HG03196 (cell line): ENCODE results near the gene MBD3L5.
"Not testable (repeated sequence)": the region's sequence is repeated elsewhere in the genome, so short reads cannot be mapped to it uniquely, and the experiment has no call there.

Source experiments
- ATAC-seq: cut with Tn5 transposase; IDR thresholded peaks from one replicate; pipeline ENCODE4 v1.9.1; 2021; ENCODE audit not compliant: unreplicated experiment

MBD3L5 gene

DNA sequence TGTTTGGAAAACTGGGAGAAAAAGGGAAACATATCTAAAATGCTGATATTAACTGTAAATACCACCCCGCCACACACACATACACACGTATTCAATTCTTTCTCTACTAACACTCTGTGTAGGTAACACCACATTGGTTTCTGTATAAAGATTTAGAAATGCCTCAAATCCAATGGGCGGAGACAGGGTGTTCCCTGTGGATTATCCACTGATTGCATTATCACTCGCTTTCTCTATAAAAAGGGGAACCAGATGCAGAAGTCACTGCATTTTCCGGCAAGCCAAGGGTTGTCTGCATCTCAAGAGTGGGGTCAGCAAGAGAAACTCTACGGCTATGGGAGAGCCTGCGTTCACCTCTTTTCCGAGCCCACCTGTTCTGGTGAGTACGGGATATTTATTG, at the start of gene MBD3L5:
TSS of gene MBD3L5 (plus strand) at position 301 of the 400 bp plus-strand sequence. CDS start at position 335, 34 bp downstream.
- ATAC-seq, result not testable (repeated sequence)

DNA sequence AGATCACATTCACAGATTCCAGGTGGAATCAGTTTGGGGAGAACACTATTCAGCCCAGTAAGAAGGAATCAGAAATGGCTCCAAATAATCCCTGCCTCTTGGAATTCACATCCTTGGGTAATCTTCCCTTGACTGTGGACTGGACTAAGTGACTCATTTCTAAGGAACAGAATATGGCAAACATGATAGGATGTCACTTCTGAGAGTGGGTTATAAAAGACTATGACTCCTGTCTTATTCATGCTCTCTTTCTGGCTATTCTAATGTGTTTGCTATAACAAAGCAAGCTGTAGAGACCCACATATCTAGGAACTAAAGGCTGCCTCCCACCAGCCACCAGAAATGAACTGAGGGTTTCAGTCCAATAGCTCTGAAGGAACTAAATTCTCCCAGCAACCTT, 46.9 kb upstream of the MBD3L5 start:
- ATAC-seq, result no peak

DNA sequence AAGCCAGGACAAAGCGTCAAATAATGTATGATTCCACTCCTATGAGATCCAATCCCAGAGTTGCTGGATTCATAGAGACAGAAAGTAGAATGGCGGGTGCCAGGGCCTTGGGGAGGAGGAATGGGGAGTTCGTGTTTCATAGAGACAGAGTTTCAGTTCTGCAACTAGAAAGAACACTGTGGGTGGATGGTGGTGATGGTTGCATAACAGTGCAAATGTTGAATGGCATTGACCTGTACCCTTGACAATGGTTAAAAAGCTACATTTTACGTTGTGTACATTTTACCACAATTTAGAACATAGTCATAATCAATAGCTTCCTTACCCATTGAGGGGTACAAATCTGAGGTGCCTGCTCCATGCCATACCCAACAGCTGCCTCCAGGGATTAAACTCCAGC, 42.5 kb upstream of the MBD3L5 start:
- no peak for ATAC-seq

DNA sequence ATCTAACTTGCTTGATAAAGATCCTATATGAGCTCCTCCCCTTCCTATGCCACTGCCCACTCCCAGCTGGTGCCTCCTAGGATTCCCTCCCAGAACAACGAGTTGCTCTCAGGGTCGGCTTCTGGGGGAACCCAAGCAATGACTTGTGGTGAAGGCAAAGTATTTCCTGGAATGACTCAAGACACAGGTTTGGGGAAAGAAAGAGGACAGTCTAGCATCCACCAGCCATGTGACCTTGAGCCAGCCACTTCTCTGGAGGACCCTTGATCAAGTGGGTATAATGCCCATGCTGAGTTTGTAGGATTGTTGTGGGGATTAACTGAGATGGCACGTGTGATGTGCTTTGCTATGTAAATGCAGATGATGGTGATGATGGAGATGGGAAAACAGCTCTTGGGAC, 42.1 kb upstream of the MBD3L5 start:
- no peak for ATAC-seq

DNA sequence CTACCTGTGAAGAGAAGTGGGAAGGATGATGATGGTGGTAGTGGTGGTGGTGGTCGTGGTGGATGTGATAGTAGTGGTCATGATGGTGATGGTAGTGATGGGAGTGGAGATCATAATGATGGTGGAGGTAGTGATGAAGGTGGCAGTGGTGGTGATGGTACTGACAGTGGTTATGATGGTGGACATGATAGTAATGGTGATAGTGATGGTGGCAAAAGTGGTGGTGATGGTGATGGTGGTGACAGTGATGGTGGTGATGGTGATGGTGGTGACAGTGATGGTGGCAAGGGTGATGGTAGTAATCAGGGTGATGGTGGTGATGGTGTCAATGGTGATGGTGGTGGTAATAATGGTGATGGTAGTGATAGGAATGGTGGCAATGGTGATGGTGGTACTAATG, 35.3 kb upstream of the MBD3L5 start:
- no peak for ATAC-seq

DNA sequence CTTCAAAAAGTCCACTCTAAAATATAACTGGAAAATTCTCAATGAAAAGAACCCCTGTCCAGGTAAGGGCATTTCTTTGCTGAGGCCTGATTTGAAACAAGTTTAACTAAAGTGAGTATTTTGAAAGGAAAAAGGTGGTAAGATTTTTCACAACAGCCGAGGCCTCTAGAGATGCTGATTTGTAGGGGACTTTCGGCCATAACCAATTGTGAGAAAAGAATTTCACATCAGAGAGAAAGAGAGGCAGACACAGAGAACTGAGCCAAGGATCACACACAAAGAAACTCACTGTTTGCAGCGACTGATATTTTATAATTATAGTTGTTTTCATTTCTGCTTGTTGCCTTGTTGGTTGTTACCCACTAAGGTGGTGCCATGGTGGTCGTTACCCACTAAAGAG, 33.6 kb upstream of the MBD3L5 start:
- no peak for ATAC-seq

DNA sequence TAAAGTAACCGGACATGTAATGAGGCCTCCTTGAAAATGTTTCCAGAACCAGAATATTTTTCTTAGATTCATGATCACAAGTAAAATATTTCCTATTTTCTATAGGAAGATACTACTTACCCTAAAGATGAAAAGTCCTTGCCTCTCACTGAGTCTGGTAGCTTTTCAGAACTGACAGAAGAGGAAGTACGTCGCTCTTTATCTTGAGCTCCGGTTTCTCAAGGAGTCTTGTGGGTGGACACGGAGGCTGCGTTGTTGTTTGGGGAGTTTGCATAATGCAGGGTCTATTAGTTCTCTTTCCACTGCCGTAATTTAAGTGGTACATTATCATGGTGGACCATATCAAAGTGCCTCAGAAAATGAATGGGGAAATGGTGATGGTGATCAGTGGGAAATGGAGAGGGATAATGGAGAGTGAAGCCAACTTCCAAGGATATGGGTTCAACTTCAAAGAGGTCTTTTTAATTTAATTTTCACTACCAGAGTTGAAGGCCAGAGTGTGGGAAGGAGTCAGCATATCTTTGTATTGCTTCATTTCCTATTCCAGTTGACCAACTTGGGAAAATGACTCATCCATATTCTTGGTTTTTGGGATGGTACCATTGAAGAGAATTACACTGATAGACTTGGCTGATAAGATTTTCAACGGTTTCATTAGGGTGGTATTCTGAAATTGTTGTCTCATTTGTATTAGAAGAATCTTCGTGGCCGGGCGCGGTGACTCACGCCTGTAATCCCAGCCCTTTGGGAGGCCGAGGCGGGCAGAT, 32.5 kb upstream of the MBD3L5 start:
- no peak for ATAC-seq

DNA sequence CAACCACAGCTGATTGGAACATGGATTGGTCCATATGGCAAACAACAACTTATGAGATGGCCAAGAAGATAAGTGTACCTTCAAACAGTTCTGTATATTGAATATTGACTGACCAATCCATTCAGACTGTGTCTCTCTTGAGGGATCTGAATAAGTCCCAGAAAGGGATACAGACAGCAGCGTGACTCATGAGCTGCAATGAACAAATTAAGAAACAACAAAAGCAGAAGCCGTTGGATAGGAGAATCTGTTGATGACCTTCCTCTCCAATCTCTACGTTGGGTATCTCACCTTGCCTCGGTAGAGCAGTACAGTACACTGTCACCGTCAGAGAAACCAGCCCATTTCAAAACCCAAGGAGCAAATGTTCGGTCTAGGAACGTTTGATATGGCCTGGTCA, 30.4 kb upstream of the MBD3L5 start:
- no peak for ATAC-seq

DNA sequence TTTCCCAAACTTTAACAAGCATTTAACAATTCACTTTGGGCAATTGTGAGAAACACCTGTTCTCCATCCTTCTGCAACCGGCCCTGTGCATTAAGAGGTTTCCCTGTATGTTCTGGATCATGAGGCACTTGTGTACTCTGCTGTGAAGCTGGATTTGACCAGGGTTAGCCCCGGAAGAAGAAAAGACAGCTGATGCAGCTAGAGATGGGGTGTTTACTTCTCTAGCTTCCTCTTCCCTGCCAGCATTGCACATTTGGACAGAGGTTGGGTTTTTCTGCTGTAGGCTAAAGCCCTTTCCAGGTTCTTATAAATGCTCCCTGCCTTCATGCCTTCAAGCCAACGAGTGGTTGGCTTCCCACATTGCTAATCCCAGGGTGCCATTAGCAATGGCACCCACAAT, 30.0 kb upstream of the MBD3L5 start:
- ATAC-seq, result no peak

DNA sequence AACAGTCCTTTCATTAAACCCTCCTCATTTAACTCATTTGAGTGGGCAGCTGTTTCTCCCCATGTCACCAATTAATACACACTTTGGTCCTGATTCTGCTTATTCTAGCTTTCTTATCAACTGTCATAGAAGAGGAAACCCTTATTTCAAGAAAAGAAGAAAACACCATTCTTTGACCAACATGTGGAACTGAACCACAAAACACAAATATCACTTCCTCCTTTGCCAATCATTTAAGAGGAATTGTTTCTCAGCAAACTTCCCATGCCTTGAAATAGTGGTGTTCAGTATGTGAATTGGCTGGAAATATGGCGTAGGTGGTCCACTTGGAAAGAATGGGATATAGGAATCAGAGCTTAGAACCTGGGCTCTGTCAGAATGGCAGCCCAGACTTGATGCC, 29.6 kb upstream of the MBD3L5 start:
- no peak for ATAC-seq

DNA sequence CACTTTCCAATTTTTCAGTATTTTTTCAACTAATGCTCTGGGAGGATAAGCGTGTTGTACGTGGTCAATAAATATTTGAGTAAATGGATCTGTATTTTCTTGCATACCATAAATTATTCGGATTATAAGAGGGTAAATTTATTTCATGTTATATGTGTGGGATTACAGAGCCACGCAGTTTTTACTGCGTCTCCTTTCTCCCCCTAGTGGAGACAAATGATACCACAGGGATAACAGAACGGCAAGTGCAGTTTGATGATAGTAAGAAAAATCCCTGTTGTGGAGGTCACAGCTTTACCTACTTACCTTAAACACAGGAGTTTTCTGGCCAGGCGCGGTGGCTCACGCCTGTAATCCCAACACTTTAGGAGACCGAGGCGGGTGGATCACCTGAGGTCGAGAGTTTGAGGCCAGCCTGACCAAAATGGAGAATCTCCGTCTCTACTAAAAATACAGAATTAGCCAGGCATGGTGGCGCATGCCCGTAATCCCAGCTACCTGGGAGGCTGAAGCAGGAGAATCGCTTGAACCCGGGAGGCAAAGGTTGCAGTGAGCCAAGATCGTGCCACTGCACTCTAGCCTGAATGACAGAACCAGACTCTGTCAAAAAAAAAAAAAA, 26.0 kb upstream of the MBD3L5 start:
- ATAC-seq, result no peak

DNA sequence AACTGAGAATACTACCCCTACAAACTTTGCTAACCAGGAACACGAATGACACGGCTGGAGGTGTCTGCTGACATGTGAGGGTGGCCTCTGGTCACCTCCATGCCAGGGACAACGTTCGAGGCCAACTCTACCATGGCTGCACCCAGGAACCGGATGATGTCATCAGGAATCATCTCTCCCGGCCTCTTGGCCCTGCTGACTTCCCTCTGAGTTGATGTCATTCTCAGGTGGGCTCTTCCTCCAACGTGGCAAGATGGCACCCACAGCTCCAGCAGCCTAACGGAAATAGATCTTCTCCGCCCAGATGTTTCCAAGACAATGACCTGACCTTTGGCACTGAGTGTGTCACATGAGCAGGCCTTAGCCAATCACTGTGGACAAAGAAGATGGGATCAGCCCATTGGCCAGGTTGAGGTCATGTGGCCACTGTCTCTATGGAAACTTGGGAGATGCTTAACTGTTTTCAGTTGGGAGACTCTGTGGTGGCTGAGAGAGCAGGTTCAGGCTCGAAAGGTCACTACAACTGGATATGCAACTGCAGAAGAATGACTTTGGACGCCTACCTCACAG, 24.2 kb upstream of the MBD3L5 start:
- ATAC-seq, result no peak

DNA sequence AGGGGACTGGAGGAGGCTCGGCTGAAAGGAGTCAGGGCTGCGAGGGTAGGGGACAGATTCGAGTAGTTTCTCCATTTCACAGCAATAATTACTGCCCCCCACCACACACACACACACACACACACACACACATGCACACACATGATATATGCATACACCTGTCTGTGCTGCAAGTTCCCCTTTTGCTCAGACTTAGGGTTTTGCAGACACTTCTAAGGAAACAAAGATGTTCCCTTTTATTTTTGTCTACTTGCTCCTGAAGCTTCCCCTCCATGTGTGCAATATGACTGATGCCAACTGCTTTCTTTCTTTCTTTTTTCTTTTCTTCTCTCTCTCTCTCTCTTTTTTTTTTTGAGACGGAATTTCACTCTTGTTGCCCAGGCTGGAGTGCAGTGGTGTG, 22.5 kb upstream of the MBD3L5 start:
- ATAC-seq, result no peak

DNA sequence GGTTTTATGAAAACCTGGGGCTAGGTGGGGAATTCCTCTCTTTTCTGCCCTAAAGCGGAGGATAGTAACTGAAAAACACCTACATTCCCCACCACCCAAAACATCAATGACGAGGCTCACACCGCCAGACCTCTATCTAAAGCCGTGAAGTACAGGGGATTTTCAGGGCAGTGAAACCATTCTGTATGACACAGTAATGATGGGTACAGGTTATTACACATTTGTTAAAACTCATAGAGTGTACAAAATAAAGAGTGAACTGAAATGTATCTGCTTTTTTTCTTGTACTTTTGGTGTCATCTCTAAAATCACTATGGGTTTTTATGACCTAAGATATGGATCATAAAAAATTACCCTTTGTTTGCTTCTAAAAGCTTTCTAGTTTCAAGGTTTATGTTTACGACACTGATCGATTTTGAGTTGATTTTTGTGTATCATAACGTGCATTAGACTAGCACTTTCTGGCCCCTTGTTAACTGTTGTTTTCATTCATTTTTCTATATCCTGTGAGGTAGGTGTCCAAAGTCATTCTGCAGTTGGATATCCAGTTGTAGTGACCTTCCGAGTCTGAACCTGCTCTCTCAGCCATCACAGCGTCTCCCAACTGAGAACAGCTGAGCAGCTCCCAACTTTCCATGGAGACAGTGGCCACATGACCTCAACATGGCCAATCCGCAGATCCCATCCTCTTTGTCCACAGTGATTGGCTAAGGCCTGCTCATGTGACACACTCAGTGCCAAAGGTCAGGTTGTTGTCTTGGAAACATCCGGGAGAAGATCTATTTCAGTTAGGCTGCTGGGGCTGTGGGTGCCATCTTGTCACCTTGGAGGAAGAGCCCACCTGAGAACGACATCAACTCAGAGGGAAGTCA, 19.4 kb upstream of the MBD3L5 start:
- ATAC-seq, result no peak

DNA sequence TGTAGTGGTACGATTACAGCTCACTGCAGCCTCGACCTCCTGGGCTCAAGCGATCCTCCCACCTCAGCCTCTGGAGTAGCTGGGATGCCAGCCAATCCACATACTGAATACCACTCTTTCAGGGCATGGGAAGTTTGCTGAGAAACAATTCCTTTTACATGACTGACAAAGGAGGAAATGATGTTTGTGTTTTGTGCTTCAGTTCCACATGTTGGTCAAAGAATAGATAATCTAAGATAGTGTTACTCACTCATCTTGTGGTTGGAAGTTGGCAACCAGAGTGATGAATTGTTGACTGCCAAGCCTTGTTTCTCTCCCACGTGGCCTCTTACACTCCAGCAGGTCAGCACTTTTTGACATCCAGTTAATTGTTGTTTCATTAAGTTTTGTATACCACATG, 16.7 kb upstream of the MBD3L5 start:
- no peak for ATAC-seq

DNA sequence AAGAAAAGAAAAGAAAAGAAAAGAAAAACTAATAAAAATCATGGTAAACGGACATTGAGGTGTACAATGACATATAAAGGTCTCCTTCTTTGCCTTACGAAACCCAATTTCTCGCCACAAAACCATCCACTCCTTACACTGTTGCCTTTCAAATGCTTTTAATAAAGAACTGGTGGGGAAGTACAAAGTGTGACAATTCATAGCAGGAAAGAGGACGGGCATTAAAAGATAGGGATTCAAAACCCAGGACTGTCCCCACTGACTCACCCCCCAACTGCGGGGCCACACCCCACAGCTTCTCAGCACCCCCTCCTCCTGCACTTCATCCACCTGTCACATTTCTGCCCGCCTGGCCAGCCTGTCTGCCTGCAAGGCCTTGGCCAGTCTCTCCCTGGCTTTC, 11.6 kb upstream of the MBD3L5 start:
- ATAC-seq, result no peak

DNA sequence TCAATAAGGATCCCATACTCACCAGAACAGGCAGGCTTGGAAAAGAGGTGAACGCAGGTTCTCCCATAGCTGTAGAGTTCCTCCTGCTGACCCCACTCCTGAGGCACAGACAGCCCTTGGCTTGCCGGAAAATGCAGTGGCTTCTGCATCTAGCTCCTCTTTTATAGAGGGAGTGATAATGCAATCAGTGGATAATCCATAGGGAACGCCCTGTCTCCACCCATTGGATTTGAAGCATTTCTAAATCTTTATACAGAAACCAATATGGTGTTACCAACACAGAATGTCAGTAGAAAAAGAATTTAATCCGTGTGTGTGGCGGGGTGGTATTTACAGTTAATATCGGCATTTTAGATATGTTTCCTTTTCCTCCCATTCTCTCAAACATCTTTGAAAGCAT, 9.0 kb upstream of the MBD3L5 start, which contains the start of gene MBD3L2B:
TSS of gene MBD3L2B (minus strand) at position 101 of the 400 bp plus-strand sequence. CDS start at position 67, 34 bp downstream.
- ATAC-seq, result not testable (repeated sequence)

DNA sequence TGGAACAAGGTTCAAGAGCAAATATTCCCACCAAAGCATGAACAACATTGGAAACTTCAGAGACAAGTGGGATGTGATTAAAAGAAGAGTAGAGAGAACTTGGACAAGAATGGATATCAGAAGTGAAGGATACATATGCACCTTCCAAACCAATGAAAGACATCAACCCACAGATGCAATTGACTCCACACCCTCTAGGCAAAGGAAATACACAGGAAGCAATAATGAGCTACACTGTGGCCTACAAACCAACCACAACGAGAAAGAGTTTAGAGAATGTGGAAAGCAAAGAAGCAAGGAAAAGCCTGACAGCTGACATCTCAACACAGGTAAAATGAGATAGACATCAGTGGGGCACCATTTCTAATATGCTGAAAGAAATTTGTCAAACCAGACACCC, 1.6 kb upstream of the MBD3L5 start:
- not testable (repeated sequence) for ATAC-seq

DNA sequence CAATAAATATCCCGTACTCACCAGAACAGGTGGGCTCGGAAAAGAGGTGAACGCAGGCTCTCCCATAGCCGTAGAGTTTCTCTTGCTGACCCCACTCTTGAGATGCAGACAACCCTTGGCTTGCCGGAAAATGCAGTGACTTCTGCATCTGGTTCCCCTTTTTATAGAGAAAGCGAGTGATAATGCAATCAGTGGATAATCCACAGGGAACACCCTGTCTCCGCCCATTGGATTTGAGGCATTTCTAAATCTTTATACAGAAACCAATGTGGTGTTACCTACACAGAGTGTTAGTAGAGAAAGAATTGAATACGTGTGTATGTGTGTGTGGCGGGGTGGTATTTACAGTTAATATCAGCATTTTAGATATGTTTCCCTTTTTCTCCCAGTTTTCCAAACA, 9.7 kb downstream of the MBD3L5 start, which contains the start of gene MBD3L4:
TSS of gene MBD3L4 (minus strand) at position 101 of the 400 bp plus-strand sequence. CDS start at position 66, 35 bp downstream.
- ATAC-seq, result not testable (repeated sequence)

DNA sequence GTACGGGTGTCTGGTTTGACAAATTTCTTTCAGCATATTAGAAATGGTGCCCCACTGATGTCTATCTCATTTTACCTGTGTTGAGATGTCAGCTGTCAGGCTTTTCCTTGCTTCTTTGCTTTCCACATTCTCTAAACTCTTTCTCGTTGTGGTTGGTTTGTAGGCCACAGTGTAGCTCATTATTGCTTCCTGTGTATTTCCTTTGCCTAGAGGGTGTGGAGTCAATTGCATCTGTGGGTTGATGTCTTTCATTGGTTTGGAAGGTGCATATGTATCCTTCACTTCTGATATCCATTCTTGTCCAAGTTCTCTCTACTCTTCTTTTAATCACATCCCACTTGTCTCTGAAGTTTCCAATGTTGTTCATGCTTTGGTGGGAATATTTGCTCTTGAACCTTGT, 11.2 kb downstream of the MBD3L5 start:
- ATAC-seq, result not testable (repeated sequence)

DNA sequence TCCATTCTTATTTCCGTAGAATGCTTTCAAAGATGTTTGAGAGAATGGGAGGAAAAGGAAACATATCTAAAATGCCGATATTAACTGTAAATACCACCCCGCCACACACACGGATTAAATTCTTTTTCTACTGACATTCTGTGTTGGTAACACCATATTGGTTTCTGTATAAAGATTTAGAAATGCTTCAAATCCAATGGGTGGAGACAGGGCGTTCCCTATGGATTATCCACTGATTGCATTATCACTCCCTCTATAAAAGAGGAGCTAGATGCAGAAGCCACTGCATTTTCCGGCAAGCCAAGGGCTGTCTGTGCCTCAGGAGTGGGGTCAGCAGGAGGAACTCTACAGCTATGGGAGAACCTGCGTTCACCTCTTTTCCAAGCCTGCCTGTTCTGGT, 18.6 kb downstream of the MBD3L5 start, which contains the start of gene MBD3L2:
TSS of gene MBD3L2 (plus strand) at position 301 of the 400 bp plus-strand sequence. CDS start at position 354, 53 bp downstream.
- ATAC-seq, result not testable (repeated sequence)
